ENCODE measurements around the gene STX17.

STX17 gene

GRCh38 chr9:99907208-99907532 lies 716 bp downstream of the STX17 start:
- DNase-seq (ENCODE audit: low spot score) = no peak

DNA sequence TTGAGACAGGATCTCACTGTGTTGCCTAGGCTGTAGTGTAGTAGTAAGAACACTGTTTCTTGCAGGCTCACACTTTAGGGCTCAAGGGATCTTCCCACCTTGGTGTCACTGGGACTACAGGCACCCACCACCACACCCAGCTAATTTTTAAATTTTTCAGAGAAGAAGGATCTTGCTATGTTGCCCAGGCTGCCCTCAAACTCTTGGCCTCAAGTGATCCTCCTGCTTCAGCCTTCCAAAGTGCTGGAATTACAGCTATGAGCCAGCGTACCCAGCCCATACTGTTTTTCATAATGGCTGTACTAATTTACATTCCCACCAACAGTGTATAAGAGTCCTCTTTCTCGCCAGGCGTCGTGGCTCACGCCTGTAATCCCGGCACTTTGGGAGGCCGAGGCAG lies 5.1 kb downstream of the STX17 start:
- no peak for DNase-seq (ENCODE audit: low spot score)

- no peak for DNase-seq (ENCODE audit: low spot score)
Measured at GRCh38 chr9:99916650-99917049, 10.2 kb downstream of the STX17 start.

DNA sequence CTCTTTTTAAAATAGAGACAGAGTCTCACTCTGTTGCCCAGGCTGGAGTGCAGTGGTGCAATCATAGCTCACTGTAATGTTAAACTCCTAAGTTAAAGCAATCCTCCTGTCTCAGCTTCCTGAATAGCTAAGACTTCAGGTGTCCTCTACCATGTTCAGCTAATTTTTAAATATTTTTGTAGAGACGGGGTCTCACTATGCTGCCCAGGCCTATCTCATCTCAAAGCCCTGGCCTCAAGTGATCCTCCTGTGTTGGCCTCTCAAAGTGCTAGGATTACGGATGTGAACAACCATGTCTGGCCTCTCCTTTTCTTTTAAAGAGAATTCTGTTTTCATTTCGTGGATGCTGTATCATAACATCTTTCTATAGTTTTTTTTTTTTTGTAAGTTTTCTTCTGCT lies 11.7 kb downstream of the STX17 start:
- DNase-seq (ENCODE audit: low spot score) = no peak

DNA sequence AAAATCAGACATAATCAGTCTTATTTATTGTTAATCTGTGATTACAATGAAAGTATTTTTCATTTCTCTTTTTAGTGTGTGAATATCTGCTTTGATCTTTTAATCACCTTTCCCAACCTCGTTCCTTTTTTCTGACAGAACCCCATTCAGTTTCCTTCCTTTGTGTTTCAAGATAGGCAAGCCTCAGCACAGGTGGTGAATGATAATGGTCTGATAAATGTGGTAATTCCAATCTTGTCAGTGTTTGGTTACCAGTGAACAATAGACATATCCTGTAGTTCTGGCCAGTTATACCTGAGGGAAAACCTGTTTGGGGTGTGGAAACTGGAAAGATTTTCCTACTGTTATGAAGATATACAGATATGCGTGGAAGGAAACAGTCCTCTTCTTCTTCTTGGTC lies 13.5 kb downstream of the STX17 start:
- DNase-seq (ENCODE audit: low spot score) = no peak

DNA sequence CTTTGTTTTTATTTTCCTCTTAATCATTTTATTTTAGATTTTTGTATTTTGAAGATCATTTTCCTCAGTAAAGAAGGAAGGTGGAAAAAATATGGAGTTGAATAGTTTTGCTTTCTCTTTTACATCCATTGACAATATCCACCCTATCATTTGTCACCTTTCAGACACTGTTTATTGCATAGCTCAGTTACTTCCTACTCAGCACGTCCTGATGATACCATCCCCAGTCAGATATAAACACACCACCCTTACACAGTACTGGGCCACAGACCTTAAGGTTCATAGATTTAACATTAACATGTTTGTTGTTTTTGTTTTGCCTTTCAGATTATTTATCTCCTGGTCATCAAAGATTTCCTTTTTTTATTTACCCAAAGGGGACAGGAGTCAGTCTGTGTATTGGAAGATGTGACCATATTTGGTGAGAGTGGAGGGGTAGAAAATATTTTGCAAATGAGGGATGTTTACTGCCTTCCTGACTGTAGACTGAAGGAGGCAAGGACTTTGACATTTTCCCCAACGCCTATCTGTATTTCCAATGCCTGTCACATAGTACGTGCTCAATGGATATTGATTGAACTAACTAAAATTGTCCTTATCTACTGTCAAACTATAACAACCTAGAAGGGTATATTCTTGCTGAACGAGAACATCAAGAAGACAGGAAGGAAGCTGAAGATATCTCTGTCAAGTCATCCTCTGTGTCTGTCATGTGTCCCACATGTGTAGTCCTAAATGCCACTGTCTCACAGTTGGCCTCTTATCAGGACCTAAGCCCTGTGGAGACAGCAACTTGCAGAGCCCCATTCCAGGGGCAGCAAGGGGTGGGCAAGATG lies 15.6 kb downstream of the STX17 start:
- no peak for DNase-seq (ENCODE audit: low spot score)

DNA sequence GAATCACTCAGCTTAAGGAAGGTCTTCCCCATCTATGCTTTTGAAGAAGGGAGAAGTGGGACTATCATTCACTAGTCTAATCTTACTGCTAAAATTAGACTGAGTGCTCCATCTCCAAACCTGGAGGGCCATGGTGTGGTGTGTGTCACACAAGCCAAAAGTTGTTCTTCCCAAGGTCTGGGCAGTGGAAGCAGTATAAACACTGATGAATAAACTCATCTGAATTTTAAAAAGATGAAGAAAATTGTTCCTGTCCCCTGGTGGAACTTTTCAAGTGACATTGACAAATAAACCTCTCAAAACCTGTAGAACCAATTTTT lies 16.2 kb downstream of the STX17 start:
- DNase-seq (ENCODE audit: low spot score) = no peak

DNA sequence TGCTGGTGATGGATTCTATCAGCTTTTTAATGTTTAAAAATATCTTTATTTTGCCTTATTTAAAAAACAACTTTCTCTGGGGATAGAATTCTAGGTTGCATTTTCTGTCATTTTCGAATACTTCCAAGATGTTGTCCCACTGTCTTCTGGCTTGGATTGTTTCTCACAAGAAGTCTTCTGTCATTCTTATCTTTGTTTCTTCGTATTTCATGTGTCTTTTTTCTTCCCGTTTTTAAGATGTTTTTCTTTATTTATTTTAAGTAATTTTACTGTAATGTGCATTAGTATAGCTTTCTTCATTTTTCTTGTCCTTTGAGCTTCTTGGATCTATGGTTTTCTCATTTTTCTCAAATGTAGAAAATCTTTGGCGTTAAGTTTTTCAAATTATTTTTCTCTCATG lies 19.1 kb downstream of the STX17 start:
- DNase-seq (ENCODE audit: low spot score) = no peak

- no peak for DNase-seq (ENCODE audit: low spot score)
Measured at GRCh38 chr9:99929652-99930051, 23.2 kb downstream of the STX17 start.

DNA sequence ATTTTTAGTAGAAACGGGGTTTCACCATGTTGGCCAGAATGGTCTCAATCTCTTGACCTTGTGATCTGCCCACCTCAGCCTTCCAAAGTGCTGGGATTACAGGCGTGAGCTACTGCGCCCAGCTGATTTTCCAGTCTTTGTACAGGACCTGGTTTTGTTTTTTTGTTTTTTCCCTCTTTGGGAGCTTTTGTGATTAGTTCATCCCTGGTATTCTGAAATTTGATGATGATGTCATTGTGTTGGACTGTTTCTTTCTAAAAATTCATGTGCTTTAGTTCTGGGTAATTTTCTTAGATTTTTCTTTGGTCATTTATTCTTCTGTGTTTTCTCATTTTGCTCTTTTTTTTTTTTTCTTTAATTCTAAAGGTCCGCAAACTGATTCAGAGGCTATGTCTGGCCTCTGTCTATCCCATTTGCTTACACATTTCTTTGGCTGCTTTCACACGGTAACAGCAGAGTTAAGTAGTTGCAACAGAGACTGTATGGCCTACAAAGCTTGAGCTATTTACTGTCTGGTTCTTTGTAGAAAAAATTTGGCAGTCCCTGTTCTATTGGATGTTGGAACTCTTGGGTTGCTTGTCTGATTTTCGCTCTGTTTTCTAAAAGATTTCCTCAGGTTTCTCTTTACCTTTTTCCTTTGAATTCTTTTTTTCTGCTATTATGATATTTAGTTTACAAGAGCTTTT lies 24.8 kb downstream of the STX17 start:
- no peak for DNase-seq (ENCODE audit: low spot score)

DNA sequence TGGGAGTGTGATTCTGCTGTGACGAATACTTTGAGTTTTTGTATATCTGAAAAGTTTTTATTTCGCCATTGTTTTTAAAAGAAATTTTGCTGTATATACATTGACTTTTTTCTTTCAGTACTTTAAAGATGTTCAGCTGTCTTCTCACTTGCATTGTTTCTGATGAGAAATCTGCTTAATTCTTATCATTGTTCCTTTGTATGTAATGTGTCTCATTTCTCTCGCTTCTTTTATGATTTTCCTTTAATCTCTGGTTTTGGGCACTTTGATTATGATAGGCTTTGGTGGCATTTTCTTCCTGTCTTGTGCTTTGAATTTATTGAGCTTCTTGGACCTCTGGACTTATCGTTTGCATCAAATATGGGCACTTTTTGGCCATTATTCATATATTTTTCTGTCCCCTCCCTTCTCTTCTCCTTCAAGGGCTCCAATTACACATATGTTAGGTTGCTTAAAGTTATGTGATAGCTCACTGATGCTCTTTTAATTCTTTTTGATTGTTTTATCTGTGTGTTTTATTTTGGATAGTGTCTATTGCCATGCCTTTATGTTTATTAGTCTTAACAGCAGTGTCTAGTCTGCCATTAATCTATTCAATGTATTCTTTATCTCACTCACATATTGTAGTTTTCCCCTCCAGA lies 30.6 kb downstream of the STX17 start:
- no peak for DNase-seq (ENCODE audit: low spot score)

- DNase-seq (ENCODE audit: low spot score) = no peak
Measured at GRCh38 chr9:99947395-99947794, 40.9 kb downstream of the STX17 start.

DNA sequence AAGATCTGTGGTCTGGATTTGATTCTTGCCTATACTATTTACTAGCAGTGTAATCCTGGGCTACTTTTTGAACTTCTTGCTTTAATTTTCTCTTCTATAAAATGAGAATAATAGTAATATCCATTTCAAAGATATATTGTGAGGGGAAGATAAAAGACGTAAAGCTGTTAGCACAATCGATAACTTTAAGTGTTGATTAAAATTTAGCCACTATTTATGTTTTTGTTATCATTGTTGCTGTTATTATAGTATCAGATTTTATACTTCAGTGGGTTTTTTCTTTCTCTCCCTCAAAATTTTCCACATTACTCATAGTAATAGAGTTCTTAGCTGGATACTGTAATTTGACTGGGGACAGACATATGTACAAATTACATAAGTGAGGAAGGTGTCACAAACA lies 42.0 kb downstream of the STX17 start:
- DNase-seq (ENCODE audit: low spot score) = no peak

GRCh38 chr9:99948896-99949295 lies 42.4 kb downstream of the STX17 start:
- no peak for DNase-seq (ENCODE audit: low spot score)

DNA sequence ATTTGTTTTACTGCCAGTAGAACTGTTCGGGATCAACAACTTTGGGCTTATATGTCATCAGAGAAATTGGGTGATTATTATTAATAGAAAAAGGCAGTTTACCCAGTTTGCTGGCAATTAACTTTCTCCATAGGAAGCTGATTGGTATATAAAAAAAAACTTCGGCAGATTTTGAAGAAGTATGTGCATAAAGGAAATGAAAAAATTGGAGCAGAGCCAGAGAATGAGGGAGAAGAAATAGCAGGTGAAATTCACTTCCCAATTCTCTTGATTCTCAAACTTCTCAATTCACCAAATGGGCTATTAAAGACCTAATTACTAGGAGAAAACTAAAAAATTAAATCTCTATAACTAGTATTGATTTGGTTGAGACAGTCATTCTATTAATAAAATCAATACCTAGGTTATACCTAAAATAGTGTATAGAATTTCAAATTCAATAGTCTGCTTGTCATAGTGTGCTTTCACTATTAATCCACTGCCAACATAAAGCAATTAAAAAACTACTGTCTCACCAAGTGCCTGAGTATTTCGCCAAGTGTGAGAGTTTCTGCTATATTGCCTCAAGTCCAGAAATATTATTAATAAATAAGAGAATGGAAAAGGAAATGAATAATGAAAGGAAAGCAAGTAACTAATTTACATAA lies 47.5 kb downstream of the STX17 start:
- no peak for DNase-seq (ENCODE audit: low spot score)

DNA sequence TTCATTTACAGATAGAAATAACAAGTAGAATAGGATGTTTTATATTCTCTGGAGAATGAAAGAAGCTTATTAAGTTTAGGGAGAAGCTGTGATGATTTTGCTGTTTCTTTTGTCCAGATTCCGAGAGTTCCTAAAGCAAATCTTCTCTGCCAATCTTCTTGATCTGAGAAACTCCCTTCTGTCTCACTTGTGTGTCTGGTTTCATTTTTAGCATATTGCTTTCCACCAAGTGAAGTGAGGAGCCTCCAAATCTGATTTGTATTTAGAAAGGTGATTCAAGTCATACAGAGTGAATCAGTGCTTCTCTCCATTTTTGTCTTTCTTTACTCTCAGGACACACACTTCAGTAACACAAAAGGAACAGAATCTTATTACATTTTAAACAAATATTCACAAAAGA lies 48.4 kb downstream of the STX17 start:
- DNase-seq (ENCODE audit: low spot score) = no peak

DNA sequence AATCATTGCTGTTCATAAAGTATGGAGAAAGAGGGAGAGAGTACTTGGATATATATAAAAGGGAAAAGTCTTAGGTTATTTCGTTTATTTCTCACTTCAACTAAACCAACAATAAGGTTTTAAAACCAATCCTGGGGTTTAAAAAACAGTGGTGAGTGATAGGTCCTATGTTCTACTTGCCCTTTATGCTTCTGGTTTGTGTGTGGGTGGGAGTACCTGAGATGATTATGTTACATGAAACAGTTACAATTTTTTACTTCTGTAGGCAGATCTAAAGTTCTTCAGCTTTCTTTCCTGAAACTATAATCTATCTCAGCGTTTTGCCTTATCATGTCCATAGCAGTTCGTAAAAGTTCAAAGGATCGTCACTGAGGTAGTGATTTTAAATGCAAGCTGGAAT lies 49.2 kb downstream of the STX17 start:
- DNase-seq (ENCODE audit: low spot score) = no peak

DNA sequence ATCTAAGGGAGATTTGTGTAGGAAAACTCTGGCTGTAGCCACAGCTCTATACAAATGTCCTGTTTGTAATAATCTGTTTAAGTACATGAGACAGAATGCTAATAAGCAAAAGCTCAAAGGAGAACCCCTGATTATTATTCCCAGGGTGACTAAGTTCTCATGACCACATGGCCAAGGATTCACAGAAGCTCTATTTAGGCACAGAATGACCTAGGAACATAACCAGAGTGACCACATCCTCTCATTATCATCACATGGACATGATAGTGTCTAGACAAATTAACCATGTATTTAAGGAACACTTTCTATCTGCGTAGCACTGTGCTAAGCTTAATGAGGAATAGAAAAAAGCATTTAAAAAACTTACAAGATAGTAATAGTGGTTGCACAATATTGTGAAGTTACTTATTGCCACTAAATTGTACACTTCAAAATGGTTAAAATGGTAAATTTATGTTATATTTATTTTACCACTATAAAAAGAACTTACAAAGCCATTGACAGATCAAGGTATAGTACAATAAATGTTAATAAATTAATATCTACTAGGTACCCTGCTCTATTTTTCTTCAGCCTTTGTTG lies 56.3 kb downstream of the STX17 start:
- no peak for DNase-seq (ENCODE audit: low spot score)

DNA sequence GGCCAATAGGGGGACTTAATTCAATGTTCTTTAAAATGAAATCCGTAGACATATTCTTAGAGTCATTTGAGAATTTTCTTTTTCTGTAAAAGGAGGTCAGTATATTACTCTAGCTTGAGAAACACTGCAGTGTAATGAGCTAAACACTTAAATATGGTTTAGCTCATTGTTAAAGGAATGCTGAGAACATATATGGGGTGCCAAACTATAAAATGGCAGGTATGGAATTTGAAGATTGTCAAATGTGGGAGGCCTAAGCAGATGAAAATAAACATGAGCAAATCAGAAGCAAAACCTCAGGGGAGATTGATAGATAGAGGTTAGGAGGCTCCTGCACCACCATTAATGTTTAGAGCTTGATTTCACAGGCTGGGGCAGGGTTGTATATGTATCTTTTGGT lies 57.9 kb downstream of the STX17 start:
- DNase-seq (ENCODE audit: low spot score) = no peak

DNA sequence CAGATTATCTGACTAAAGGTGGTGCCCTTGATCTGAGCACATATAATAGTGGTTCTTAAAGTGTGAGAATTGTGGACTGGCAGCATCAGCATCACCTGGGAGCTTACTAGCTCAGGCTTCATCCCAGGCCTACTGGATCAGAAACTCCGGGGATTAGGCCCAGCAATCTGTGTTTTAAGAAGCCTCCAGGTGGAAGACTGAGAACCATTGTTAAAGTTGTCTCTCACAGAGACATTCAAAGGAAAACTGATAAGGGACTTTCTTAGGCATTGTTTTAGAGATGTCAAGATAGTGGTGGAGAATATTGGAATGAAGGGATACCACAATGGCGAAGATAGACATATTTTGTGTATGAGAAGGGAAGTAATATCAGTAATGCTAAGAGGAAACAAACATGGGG lies 59.5 kb downstream of the STX17 start:
- no peak for DNase-seq (ENCODE audit: low spot score)

GRCh38 chr9:99966716-99967115 lies 60.3 kb downstream of the STX17 start:
- DNase-seq (ENCODE audit: low spot score) = no peak

GRCh38 chr9:99967457-99967856 lies 61.0 kb downstream of the STX17 start:
- no peak for DNase-seq (ENCODE audit: low spot score)

GRCh38 chr9:99970481-99970880 lies 64.0 kb downstream of the STX17 start:
- no peak for DNase-seq (ENCODE audit: low spot score)

Data from AG08395 (cell line).